Testis (tissue), 2 donors: ENCODE results near the gene PLCD1.

ENCODE experiments used
- CTCF ChIP-seq, 3 experiments: fragments of 450-650 bp in 2 of 3; fragments of 200-600 bp in 1 of 3; sonication (generic) in 1 of 3; IDR thresholded peaks; one replicate each; pipeline ENCODE4 v1.5.1; 2016 to 2019; ENCODE audit warnings: antibody characterized with exemption in 3 of 3, mild to moderate bottlenecking in 2 of 3, moderate library complexity in 1 of 3
- POLR2A ChIP-seq: fragments of 450-650 bp; IDR thresholded peaks from one replicate; pipeline ENCODE4 v1.6.1; 2017; ENCODE audit warnings: antibody characterized with exemption, mild to moderate bottlenecking, moderate library complexity

- TF ChIP-seq CTCF (IDR thresholded peaks at IDR 0.05) (no peak), POLR2A (no peak)
Observed at GRCh38 chr3:38011111-38011510, 18.3 kb downstream of the PLCD1 start.
